RCC 7860 (cell line): ENCODE results near the gene STK11.
"Not testable (repeated sequence)": the region's sequence is repeated elsewhere in the genome, so short reads cannot be mapped to it uniquely, and the experiment has no call there.

Experiments
- DNase-seq: peaks from one replicate; pipeline ENCODE4 v3.0.0-alpha.2; 2015; ENCODE audit warnings: low spot score
- FAIRE-seq: peaks from 2 replicates; lab custom pipeline; 2012; peaks lifted over from hg19 to GRCh38; lab: Jason Lieb, UNC

Gene STK11

DNA sequence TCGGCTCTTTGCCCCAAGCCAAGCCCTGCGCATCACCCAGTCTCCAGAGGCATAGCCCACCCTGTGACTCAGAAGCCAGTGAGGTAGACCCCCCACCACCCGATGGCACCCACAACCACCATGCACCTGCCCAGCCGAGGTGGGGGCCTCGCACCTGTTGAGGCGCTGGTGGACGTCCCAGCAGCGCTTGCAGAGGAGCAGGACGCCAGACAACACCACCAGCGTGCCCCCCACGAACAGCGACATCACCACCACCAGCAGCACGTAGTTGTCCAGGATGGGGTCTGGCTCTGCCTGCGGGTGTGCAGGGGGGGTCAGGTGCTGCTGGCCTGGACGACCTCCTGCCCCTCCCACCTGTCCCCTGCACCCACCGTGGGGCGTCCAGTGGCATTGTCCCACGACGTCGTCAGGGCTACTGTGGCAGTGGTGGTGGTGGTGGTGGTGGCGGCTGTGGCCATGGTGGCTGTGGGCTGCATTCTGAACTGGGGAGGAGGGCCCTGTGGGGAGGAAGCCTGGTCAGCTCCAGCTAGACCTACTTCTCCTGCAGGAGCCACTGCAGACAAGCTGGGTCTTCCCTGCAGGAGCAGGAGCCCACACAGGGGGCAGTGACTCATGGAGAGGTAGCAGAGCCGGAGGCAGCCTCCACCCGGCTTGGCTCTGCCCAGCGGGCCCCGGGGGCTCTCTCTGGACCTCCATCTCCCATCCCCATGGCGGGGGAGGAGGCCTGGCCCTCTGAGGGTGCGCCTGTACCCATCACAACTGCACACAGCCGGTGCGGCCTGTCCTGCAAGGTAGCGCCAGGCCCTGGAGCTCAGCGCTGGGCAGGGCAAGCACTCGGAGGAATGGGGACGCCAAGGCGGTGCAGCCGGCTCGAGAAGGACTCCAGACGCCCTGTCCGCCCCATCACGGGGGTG is 30.3 kb downstream of the STK11 start:
- no peak for FAIRE-seq
- DNase-seq: peak; percentile 42

DNA sequence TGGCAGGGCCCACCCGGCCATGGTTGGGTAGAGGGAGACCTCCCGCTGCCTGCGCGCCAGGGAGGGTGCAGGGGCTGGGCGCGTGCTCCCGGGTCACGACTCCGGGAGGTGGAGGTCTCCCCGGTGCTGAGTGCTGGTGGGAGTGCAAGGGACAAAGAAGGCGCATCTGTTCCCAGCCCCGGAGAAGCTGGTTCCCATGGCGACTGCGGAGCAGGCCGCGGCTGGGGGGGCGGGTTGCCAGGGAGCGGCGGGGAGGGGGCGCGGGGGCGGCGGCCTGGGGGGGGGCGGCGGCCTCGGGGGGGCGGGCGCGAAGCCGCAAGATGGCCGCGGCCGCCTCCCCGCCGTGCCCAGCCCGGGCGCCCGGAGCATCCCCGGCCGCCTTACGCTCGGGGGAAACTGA is 31.0 kb downstream of the STK11 start:
- FAIRE-seq (no peak), DNase-seq (no peak)

DNA sequence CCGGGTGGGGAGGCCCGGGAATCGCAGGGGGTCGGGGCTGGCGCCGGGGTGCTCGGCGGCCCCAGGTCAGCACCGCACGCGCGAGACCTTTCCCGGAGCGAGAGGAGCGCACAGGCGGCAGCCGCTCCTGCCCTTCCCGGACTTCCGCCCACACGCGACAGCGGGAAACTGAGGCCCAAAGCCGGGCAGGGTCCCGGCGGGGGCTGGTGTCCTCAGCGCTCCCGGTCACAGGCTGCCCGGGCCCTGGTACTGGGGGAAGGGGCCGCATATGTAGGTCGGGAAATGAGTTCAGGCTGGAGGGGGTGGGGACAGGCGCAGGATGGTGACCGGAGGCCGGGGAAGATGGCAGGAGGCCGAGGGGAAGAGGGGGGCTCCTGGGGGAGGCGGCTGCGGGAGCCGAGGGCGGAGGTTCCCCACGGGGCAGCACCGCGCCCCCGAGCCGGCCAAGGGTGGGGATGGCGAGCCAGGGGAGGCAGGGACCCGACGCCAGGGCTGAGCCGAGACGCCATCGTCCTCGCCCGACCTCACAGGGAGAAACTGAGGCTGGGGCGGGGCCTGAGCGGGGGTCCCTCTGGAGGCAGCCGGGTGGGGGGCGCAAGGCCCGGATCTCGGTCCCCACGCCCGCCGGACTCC is 31.6 kb downstream of the STK11 start:
- no peak for DNase-seq
- no peak for FAIRE-seq

DNA sequence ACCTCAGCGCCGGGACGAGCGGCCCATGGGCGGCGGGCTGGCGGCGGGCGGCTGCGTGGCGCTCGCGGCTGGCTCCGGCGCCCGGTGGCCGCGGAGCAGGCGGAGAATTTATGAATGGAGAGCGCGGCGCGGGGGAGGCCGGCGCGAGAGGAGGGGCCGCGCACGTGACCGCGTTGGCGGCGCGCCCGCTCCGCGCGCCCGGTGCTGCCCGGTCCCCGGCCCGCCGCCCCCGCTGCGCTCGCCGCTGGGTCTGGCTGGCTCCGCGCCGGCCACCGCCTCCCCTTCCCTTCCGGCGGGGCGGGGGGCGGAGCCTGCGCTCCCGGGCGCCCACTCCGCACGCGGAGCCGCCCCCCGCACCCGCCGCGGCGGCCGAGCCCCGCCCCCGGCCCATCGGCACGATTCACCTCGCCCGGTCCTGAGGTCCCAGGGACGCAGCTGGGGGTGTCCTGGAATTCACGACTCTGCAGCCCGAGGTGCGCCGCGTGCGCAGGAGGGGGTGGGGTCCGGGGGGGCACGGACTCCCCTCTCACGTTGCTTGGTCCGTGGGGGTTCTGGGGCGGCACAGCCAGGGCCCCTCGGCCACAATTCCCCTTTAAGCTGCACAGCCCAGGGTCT is 32.3 kb downstream of the STK11 start, which contains the start of gene CBARP:
Gene CBARP (minus strand): TSS at position 252 of the 615 bp plus-strand sequence. CDS start 1,905 bp downstream, outside the sequence.
- DNase-seq (no peak), FAIRE-seq (no peak)

DNA sequence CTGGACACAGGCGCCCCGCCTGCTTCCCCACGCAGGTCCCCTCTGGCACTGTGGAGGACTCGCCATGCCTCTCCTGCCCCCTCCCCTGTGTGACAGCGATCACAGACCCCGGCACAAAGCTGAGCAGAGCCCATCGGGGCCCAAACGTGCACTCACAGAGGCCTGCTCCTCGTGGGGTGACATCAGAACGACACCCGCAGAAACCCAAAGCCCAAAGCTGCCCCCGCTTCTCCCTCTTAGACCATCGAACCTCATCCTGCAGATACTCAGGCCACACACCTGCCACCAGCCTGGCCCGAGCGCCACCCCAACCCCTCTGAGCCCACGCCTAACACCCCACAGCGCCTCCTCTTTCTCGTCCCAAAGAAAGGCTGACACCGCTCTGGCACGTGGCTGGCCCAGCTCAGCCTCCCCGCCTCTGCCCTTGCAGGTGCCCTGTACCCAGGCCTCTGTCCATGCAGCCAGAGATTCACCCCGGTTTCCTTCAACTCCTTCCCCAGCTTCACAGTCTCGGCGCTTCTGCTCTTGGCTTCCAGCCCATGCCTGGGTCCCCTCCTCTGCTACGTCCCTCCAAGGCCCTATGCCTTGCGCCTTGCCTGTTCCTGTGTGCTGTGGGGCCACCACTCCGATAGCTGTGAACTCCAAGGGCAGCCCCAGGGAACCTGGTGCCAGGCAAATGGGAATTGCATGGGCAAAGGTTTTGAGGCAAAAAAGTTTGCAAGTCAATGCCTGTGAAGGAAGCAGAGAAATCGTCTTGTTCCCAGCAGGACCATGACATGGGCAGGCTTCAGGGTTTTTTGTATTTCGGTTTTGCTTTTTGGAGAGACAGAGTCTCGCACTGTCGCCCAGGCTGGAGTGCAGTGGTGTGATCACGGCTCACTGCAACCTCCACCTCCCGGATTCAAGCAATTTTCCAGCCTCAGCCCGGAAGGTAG is 33.1 kb downstream of the STK11 start:
- FAIRE-seq: no peak
- DNase-seq: no peak

DNA sequence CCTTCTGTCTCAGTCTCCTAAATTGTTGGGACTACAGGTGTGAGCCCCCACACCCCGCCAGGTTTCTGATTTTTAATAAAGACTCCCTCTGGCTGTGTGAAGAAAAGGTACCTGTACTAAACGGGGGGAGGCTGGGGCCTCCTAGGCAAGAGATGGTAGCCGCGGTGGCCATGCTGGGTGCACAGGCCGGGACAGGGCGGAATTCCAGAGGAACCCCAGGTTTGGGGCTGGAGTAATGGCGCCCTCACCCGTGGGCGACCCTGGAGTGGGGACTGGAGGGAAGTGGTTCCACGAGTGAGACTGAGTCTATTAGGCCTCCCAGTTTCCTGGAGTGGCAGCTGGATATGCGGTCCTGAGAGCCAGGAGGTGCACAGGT is 33.8 kb downstream of the STK11 start:
- DNase-seq (no peak), FAIRE-seq (no peak)

DNA sequence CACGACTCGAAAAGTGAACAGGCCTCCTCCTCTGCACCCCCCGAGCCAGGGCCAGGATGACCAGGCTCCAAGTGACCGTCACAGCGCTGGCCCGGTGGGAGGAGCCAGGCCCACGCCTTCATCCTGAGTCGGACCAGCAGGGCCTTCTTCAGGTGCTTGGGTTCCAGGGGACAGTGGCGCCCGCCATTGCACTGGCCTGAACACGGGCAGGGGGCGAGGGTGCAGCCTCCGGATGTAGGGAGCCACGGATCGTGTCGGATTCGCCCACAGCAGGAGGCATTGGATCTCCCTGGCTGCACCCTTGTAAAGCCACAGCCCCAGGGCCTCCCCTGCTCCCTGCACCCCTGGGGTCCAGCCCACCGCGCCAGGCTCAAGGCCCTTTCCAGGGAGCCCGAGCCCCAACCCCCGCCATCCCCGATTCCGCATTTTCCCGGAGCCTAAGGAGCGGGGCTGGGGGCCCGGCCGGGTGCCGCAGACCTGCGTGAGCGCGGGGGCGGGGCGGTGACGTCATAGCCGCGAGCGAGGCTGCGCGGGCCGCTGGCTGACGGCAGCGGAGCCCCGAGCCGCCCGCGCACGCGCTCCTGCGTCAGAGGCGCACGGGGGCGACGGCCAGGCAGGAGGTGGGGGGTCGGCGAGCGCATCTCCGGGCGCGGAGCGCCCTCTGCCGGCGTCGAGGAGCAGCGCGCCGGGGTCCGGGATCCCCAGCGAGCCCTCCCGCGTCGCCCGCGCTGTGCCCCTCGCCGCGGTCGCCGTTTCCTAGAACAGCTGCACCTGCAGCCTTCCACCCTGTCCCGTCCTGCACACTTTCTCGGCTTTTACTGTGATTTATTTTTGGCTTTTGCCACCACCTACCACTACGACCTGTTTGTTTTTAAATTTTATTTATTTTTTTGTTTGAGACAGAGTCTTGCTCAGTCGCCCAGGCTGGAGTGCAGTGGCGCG is 34.5 kb downstream of the STK11 start:
- DNase-seq (peak; percentile 53), FAIRE-seq (no peak)

DNA sequence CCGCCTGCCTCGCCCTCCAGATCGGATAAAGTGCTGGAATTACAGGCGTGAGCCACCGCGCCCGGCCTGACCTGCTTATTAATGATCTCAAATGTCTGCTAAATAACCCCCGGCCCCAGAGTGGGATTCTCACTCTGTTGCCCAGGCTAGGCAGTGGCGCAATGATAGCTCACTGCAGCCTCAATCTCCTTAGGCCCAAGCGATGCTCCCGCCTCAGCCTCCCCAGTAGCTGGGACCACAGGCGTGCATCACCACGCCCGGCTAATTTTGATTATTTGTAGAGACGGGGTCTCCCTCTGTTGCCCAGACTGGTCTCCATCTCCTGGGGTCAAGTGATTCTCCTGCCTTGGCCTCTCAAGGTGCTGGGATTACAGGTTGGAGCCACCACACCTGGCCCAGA is 35.3 kb downstream of the STK11 start:
- FAIRE-seq: no peak
- DNase-seq: no peak

DNA sequence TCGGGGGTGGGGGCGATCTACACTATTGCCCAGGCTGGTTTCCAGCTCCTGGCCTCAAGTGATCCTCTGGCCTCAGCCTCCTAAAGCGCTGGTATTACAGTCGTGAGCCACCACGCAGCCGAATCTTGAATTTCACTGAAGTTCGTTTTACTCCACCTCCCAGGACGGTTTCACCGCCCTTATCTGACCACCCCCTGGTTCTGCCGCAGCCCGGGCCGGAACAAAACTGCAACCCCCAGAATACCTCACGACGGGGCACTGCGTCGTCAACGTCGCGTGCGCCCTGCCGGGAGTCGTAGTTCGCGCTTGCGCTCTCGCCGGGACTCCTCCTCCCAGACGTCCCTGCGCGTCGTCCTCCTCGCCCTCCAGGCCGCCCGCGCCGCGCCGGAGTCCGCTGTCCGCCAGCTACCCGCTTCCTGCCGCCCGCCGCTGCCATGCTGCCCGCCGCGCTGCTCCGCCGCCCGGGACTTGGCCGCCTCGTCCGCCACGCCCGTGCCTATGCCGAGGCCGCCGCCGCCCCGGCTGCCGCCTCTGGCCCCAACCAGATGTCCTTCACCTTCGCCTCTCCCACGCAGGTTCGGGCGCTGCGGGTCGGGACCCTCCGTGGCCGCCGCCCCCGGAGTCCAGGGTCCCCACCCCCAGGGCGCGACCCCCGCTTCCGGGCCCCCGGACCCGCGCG is 36.0 kb downstream of the STK11 start, which contains the start of gene ATP5F1D:
Gene ATP5F1D (plus strand): TSS at position 335 of the 679 bp plus-strand sequence. CDS start 100 bp downstream, at position 435.
- FAIRE-seq (peak; percentile 15), DNase-seq (peak; percentile 88)

DNA sequence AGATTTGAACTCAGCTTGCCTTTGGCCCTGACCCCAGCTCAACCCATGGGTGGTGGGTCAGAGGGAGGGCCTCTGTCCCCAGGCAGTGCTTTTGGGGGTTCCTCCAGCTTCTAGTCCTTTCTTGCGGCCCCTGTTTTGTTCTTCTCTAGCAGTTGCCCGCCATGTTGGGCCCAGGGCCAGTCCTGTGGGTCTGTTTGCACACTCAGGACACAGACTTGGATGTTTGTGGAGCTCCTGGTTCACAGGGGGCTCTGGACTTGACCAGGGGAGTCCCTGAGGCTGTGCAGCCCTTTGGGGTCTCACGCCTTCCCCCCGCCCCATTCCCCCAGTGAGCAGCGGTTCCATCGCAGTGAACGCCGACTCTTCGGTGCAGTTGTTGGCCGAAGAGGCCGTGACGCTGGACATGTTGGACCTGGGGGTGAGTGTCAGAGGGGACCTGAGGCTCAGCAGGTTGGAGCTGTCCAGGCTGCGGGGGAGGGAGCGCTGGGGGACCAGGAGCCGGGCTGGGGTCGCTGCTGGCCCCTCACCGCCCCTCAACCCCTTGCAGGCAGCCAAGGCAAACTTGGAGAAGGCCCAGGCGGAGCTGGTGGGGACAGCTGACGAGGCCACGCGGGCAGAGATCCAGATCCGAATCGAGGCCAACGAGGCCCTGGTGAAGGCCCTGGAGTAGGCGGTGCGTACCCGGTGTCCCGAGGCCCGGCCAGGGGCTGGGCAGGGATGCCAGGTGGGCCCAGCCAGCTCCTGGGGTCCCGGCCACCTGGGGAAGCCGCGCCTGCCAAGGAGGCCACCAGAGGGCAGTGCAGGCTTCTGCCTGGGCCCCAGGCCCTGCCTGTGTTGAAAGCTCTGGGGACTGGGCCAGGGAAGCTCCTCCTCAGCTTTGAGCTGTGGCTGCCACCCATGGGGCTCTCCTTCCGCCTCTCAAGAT is 38.5 kb downstream of the STK11 start:
- DNase-seq: peak; percentile 64
- no peak for FAIRE-seq

DNA sequence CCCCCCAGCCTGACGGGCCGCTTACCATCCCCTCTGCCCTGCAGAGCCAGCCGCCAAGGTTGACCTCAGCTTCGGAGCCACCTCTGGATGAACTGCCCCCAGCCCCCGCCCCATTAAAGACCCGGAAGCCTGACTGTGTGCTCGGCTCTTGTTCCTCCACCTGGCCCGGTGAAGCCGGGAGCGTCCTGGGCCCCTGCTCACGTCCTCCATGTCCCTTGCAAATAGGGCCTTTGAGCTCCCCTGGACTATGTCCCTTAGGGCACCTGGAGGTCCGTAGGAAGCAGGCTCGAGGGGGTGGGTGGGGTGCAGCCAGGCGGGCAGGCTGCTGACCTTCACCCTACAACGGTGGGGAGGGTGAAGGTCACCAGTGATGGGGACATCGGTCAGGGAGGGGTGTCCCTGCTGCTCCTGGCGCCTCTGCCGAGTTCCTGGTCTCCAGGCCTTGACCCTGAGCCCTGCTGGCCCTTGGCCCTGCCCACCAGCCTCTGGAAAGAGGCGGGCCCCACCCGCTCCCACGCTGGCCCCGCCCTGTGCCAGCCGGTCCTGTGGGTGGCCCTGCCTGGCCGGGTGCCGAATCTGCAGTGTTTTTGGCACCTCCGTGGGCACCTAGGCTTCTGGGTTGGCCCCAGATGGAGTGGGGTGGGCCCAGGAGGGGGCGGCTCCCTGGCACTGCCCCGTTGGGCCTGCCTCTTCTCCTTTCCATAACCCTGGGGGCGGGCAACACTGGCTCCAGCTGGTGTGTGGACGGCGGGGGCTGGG is 39.3 kb downstream of the STK11 start:
- no peak for FAIRE-seq
- DNase-seq: peak; percentile 21

DNA sequence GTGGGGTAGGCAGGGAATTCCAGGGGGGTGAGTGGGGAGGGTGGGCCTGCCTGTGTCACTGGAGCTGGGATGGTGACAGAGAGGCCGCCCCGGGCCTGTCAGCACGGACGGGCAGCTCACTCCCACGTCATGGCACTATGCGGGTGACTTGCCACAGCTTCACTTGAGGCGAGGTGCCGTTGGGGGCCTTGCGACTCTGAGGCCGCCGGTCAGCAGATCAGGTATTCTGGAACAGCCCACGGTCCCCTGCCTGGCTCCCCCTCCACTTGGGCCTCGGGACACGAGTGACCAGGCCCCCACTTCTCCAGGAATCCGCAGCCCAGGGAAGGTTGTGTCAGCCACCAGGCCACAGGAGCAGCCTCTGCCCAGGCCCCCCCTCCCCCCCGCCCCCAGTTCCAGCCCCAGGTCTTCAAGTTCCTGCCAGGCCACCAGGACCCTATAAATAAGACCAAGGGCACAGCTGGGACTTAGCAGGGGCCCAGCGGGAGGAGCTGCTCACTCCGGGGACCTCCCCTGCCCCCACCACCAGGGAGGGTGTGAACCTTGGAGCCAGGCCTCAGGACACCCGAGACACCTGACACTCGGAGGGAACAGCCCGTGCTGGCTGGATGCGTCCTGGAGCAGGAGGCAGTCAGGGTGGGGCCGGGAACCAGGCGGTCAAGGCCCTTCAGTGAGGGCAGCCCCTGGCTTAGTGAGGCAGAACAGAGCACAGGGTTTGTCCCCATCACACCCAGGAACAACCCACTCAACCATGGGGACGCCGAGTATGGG is 40.1 kb downstream of the STK11 start:
- DNase-seq: no peak
- no peak for FAIRE-seq

DNA sequence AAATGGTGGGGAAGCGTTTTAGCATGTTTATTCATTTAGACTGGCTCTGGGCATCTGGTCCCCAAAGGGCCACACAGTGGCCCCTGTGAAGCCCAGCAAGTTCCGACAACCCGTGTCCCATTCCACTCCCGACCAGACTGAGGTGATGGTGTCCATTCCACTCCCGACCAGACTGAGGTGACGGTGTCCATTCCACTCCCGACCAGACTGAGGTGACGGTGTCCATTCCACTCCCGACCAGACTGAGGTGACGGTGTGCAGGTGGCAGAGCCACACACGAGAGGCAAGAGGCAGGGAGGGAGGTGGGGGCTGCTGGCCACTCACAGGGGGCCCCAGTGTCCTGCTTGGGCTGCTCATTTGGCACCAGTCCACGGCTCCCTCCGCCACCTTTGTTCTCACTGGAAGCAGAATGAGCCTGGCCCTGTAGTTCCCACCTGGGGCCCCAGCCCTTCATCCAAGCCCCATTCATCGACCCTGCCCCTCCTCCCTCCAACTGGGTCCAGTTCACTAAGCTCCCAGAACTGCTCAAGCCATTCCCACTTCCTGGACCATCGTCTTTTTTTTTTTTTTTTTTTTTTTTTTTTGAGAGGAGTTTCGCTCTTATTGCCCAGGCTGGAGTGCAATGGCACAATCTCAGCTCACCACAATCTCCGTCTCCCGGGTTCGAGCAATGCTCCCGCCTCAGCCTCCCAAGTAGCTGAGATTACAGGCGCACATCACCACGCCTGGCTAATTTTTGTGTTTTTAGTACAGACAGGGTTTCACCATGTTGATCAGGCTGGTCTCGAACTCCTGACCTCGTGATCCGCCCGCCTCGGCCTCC is 40.9 kb downstream of the STK11 start:
- not testable (repeated sequence) for FAIRE-seq, DNase-seq

DNA sequence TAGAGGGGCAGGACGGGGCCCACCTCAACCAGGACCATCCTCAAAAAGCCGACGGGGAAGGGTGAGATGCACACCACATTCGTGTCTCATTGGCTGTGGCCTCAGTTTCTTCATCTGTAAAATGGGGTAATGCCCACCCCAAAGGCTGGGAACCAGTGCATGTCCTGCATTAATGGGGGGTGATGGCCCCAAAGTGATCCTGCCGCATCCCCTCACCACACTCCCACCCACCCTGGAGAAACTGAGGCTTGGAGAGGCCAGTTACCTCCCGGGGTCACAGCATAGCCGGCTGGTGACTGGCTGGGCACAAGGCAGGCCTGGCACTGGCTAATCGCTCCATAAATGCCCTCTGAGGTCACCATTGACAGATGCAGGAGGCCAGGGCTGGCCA is 42.2 kb downstream of the STK11 start:
- FAIRE-seq: no peak
- no peak for DNase-seq

DNA sequence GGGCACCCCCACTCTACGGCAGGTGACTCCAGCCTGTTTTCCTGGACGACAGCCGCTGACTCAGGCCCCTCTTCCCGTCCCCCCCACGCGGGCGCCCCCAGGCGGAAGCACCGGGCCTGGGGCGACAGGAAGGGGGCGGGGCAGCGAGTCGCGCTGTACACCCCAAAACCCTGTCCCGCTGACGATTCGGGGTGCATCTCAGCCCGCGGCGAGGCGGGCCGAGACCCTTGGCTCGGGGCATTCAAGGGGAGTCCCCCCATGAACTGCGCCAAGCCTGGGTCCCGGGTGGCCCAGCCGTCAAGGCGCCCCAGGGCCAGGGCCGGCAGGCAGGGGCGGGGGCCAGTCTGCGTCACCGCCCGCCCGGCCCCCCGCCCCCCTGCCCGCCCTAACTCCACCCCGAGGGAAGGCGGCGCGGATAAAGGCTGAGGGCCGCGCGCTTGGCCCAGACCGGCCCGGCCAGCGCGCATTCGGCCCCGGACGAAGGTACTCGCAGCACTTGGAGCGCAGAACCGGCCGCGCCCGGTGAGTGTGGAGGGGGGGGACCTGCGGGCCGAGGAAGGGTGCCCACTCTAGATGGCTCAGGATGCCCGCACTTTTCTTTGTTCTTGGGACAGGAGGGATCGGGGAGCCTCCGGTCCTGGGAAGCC is 42.7 kb downstream of the STK11 start, which contains the start of gene MIDN:
Gene MIDN (plus strand): TSS at position 445 of the 647 bp plus-strand sequence. CDS start 1,714 bp downstream, outside the sequence.
- DNase-seq (peak; percentile 85), FAIRE-seq (no peak)
